NCI-H2171 treated with DMSO at 0.1 percent for 48 hours (cell line): ENCODE data around the gene THOC6.
"Not testable (repeated sequence)": the region's sequence is repeated elsewhere in the genome, so short reads cannot be mapped to it uniquely, and the experiment has no call there.

Experiments used
- DNase-seq: peaks from one replicate; lab custom pipeline; 2025; lab: John Stamatoyannopoulos, UW

THOC6 gene

DNA sequence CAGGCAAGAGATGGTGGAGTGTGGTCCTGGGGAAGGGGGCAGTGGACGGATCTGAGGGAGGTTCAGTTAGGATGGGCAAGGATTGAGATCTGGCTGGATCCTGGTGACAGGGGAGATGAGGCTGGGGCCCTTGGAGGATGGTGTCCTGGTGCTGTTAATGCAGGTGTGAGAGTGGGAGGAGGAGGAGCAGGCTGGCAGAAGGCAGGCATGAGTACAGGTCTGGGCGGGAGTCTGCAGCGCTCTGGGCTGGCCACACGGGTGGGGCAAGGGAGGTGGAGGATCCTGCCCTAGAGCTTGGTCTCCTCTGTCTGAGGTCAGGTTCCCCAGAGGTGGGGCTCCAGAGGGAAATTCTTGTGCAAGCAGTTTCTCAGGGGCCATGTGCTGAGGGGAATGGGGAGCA, 48.3 kb downstream of the THOC6 start:
- DNase-seq, result not testable (repeated sequence)

DNA sequence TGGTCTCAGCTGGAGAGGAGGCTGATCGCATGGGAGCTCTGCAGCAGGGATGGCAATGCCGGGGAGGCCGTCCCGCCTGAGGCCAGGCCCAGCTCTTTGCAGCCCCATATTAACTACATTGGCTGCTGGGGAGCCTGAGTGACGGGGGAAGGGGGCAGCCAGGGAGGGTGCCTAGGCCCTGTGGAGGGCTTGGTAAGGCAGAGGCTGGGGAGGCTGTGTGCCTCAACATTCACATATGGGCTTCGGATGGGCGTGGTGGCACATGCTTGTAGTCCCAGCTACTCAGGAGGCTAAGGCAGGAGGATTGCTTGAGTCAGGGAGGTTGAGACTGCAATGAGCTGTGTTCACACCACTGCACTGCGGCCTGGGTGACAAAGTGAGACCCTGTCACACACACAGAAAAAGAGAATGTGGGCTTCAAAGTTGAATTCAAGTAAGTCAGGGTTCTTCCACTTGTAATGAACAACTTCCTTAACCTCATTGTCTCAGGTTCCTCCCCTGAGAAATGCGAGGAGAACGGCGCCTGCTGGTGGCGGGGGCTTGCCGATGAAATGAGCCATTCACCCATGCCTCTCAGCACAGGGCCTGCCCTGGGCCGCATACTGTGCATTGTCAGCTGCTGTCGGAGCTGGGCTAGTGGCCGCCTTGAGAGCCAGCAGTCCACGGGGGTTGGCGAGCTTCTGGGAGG, 48.9 kb downstream of the THOC6 start:
- DNase-seq, result not testable (repeated sequence)

DNA sequence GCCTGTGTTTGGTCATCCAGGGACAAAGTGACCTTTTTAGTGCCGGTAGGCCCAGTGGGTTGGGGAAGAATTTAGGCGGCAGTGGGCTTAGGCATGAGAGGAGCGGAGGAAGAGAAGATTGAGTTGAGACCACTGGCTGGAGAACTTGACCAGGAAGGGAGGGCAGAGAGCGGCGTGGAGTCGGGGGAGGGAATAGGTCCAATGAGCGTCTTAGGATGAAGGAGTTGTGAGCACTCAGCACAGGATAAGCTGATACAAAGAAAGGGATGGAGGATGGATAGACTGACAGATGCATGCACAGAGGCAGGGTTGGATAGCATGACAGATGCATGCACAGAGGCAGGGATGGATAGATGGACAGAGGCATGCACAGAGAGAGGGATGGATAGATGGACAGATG, 49.6 kb downstream of the THOC6 start:
- no peak for DNase-seq

DNA sequence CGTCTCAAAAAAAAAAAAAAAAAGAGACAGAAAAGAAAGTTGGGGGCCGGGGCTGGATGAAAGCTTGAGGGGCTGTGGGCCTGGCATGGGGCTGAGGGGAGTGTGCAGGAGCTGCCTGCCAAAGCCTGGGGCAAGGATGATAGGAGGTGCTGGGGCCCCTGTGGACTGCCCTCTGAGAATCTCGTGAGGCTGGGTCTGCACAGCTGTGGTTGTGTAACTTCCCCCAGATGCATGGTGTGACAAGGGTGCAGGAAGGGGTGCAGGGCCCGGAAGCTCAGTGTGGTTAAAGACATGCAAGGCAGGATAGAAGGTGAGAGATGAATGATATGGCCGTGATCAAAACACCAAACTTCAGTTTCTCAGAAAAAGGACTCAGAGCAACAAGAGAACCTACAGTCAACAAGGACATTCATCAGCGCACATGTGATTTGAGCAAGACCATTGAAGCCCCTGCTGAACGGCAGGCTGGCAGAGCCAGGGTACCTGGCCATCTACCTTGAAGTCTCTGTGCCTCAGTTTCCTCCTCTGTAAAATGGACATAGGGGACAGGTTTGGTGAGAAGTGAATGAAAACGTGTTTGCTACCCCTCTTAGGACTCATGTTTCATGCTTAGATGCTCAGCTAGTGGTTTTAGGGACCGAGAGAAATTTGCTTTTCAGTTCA, 51.2 kb downstream of the THOC6 start:
- DNase-seq, result no peak

DNA sequence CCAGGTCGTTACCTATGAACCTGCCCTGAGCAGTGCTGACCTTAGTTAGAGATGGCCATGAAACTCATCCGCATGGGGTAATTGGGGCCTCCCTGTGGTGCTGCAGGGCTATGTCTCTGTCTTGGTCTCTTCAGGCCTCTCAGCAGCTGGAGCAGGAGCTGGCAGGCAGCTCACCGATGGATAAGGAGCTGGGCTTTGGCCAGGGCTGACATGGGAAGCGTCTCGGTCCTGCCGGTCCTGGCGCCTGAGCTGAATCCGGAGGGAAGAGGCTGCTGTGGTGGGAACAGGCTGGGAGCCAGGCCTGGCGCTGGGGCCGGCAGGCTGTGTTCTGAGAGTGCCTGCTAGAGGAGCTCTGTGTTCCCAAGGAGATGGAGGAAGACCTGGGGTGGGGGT, 51.7 kb downstream of the THOC6 start:
- no peak for DNase-seq

DNA sequence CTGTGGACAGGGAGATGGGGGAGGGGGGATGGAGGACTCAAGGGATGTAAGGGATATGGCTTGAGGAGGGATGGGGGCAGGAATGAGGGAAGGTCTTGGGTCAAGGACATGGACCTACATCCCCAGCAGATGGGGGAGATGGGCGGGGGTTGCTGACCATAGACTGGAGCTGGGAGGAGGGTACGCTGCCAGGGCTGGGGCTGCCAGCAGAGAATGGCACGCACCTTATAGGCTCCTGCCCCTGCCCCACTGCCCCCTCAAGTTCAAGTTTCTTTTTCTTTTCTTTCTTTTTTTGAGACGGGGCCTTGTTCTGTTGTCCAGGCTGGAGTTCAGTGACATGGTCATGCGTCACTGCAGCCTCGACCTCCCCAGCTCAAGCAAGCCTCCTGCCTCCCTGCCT, 52.1 kb downstream of the THOC6 start:
- not testable (repeated sequence) for DNase-seq

DNA sequence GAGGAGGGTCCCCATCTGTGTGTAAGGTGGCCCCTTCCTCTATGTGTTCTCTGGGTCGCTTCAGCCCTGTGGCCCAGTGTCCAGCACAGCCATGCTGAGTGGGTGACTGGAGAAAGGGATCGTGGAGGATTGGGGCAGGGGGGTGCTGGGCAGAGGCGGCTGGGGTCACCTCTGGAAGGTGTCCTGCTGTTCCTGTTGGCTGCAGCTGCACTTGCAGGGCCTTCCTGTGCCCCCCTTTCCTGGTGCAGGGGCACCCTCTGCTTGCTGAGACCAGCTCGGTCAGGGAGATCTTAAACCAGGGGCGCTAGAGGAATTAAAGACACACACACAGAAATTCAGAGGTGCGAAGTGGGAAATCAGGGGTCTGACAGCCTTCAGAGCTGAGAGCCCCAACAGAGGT, 52.7 kb downstream of the THOC6 start:
- DNase-seq, result no peak
